GM18870 (cell line): ENCODE results near the gene CATSPERB.
"Not testable (repeated sequence)": the region's sequence is repeated elsewhere in the genome, so short reads cannot be mapped to it uniquely, and the experiment has no call there.

Source experiments
- ATAC-seq: cut with Tn5 transposase; IDR thresholded peaks from one replicate; pipeline ENCODE4 v1.9.1; 2021; ENCODE audit warnings: moderate library complexity; ENCODE audit not compliant: unreplicated experiment

Gene CATSPERB

GRCh38 chr14:91731986-91732385 is at the start of gene CATSPERB:
Gene CATSPERB, minus strand, starts transcription at chr14:91732086. Its CDS starts 2,607 bp downstream, at chr14:91729479.
- no peak for ATAC-seq

- no peak for ATAC-seq
Observed at GRCh38 chr14:91780452-91780851, 48.6 kb upstream of the CATSPERB start.

GRCh38 chr14:91778217-91778616 is 46.3 kb upstream of the CATSPERB start:
- ATAC-seq: no peak

- no peak for ATAC-seq
Observed at GRCh38 chr14:91774140-91775096, 42.5 kb upstream of the CATSPERB start.

GRCh38 chr14:91770185-91770584 is 38.3 kb upstream of the CATSPERB start:
- ATAC-seq: no peak

- ATAC-seq: no peak
Observed at GRCh38 chr14:91755570-91756295, 23.8 kb upstream of the CATSPERB start.

GRCh38 chr14:91754819-91755218 is 22.9 kb upstream of the CATSPERB start:
- no peak for ATAC-seq

GRCh38 chr14:91754185-91754584 is 22.3 kb upstream of the CATSPERB start:
- ATAC-seq: no peak

GRCh38 chr14:91753501-91754128 is 21.7 kb upstream of the CATSPERB start:
- ATAC-seq: no peak

- no peak for ATAC-seq
Observed at GRCh38 chr14:91752961-91753360, 21.1 kb upstream of the CATSPERB start.

GRCh38 chr14:91751719-91752118 is 19.8 kb upstream of the CATSPERB start:
- no peak for ATAC-seq

- no peak for ATAC-seq
Observed at GRCh38 chr14:91750634-91751198, 18.8 kb upstream of the CATSPERB start.

GRCh38 chr14:91749868-91750267 is 18.0 kb upstream of the CATSPERB start:
- no peak for ATAC-seq

- no peak for ATAC-seq
Observed at GRCh38 chr14:91748049-91748448, 16.2 kb upstream of the CATSPERB start.

- ATAC-seq: no peak
Observed at GRCh38 chr14:91745344-91745743, 13.5 kb upstream of the CATSPERB start.

GRCh38 chr14:91744068-91744480 is 12.2 kb upstream of the CATSPERB start:
- no peak for ATAC-seq

GRCh38 chr14:91743305-91743653 is 11.4 kb upstream of the CATSPERB start:
- no peak for ATAC-seq

GRCh38 chr14:91742621-91743304 is 10.9 kb upstream of the CATSPERB start:
- no peak for ATAC-seq

GRCh38 chr14:91739867-91740266 is 8.0 kb upstream of the CATSPERB start:
- not testable (repeated sequence) for ATAC-seq

- no peak for ATAC-seq
Observed at GRCh38 chr14:91737619-91738018, 5.7 kb upstream of the CATSPERB start.
